A549 treated with Hydrocortisone at 1 μM for 4 hours (cell line): ENCODE measurements around the gene ACVR2A. TPM values are rescaled to one million over a fixed set of nuclear protein-coding genes. Genes with fewer than 3 reads are reported as not detected.

Experiments
- total RNA-seq: library from RNA; stranded (reverse); fragments of 200-300 nt; extraction: Qiagen RNA extraction; gene quantifications from 5 replicates; pipeline ENCODE4 v1.2.3, GENCODE V29; 2022

Gene ACVR2A
- 3.2 to 4.8 TPM (median 3.5 TPM) in 5 replicates for total RNA-seq

DNA sequence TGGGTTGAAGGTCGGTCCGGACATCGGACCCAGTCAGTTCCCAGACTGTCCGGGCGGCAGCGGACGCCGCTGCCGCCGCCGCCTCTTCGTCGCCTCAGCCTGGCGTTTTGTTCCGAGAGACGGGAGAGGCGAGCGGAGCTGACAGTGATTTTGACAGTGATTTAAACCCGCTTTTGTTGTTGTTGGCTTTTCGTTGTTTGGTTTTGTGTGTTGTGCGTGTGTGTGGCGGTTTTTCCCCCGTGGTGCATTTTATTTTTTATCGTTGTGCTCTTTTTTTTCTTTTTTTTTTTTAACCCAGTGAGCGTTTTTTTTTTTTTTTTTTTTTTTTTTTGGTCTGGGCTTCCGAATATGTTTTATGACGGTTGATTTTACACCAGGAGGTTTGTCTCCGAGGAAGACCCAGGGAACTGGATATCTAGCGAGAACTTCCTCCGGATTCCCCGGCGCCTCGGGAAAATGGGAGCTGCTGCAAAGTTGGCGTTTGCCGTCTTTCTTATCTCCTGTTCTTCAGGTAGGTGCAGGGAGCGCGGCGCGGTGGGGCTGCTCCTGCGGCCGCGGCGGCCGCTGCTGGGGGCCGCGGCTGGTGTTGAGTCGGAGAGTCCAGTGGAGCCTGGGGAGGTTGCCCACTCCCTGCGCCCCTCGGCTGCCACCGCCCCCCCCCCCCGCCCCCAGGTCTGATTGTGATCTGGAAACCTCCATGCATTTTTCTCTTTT, at the start of gene ACVR2A:
Gene ACVR2A (plus strand): TSS at position 333 of the 714 bp plus-strand sequence. CDS start 124 bp downstream, at position 457.

Other genes starting within 250 kb of the ACVR2A start
- 31.5 to 37.8 TPM (median 36.6 TPM) in 5 replicates for gene ORC4, start 175.7 kb downstream of the ACVR2A start, total RNA-seq
- 3.9 to 7.4 TPM (median 5.0 TPM) in 5 replicates for gene MBD5, start 176.1 kb downstream of the ACVR2A start, total RNA-seq